Vagina (tissue), 2 donors: Measurements from ENCODE around the gene RAP1A. TPM values are rescaled to one million over a fixed set of nuclear protein-coding genes. Genes with fewer than 3 reads are reported as not detected.

Experiments used
- DNase-seq, 2 donors: peaks; one replicate each; pipeline ENCODE4 v3.0.0-alpha.2; 2017; ENCODE audit errors: extremely low spot score in 2 of 2
- H3K27ac ChIP-seq: fragments of 200-600 bp; sonication (generic); one replicate; pipeline ENCODE4 v1.5.1; 2019
- H3K27me3 ChIP-seq: fragments of 200-600 bp; sonication (generic); one replicate; pipeline ENCODE4 v1.5.1; 2019
- H3K36me3 ChIP-seq, 2 donors: fragments of 200-600 bp; sonication (generic); one replicate each; pipeline ENCODE4 v1.5.1; 2017 to 2019
- H3K4me1 ChIP-seq: fragments of 200-600 bp; sonication (generic); one replicate; pipeline ENCODE4 v1.5.1; 2019
- H3K4me3 ChIP-seq, 2 donors: fragments of 200-600 bp; sonication (generic); 1 replicate in 1 of 2; 2 replicates in 1 of 2; pipeline ENCODE4 v1.5.1; 2016 to 2019
- H3K9me3 ChIP-seq: fragments of 200-600 bp; sonication (generic); one replicate; pipeline ENCODE4 v1.5.1; 2019
- CTCF ChIP-seq, 3 experiments: fragments of 450-650 bp in 2 of 3; fragments of 200-600 bp in 1 of 3; sonication (generic) in 1 of 3; IDR thresholded peaks; one replicate each; pipeline ENCODE4 v1.5.1; 2017 to 2019; ENCODE audit warnings: antibody characterized with exemption in 3 of 3, mild to moderate bottlenecking in 2 of 3, moderate library complexity in 2 of 3
- POLR2A ChIP-seq, 2 donors: fragments of 450-650 bp; IDR thresholded peaks; one replicate each; pipeline ENCODE4 v1.6.1; 2017; ENCODE audit warnings: antibody characterized with exemption in 2 of 2, mild to moderate bottlenecking in 2 of 2, moderate library complexity in 2 of 2
- POLR2AphosphoS5 ChIP-seq, 2 donors: sonication (generic); formaldehyde crosslinking; IDR thresholded peaks; one replicate each; pipeline ENCODE4 v1.9.0; 2017; ENCODE audit warnings: antibody characterized with exemption in 2 of 2, mild to moderate bottlenecking in 2 of 2, low read depth in 1 of 2; ENCODE audit not compliant: insufficient read depth in 1 of 2
- intact Hi-C: fragments of 100-400 bp; cut with DNase I; formaldehyde crosslinking; loops from one replicate; pipeline ENCODE4 v1.15.1; 2023
- total RNA-seq: library from RNA; depleted of rRNA; stranded (reverse); fragments of >200 nt; gene quantifications from one replicate; pipeline ENCODE4 v1.2.3, GENCODE V29; 2016

Gene RAP1A
- total RNA-seq, 1 donor from 2014 or later = 52.5 TPM

DNA sequence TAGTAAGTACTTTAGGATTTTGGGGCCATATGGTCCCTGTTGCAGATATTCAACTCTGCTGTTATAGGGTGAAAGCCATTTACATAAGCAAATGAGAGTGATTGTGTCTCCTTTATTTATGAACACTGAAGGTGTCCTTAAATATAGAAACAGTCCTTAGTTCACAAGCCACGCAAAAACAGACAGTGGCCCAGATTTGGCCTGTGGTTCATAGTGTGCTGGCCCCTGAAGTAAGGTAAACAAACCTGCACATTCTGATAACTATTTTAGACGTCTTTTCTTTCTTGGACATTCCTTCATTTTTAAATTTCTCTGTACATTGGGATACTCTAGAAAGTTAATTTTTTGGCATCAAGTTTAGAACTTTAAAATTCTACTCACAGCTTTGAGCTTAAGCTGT is 23.5 kb downstream of the RAP1A start:
- DNase-seq = no peak
- intact Hi-C loops = no loop called here
- no peak for TF ChIP-seq POLR2A (IDR thresholded peaks at IDR 0.05)
- no peak for TF ChIP-seq CTCF (IDR thresholded peaks at IDR 0.05)
- TF ChIP-seq POLR2AphosphoS5 (IDR thresholded peaks at IDR 0.05; ENCODE audit: insufficient read depth in 1 of 2, low read depth in 1 of 2) = no peak
- peaks cover 40% of the 10 kb centered on the region for H3K4me1 ChIP-seq
- no peaks in the 10 kb centered on the region for H3K9me3 ChIP-seq
- H3K4me3 ChIP-seq = no peak overlapping the region
- H3K27ac ChIP-seq = no peak overlapping the region
- no peaks in the 10 kb centered on the region for H3K27me3 ChIP-seq
- no peaks in the 10 kb centered on the region for H3K36me3 ChIP-seq

- Histone ChIP-seq H3K36me3 (no peaks in the 10 kb centered on the region), H3K27ac (no peak overlapping the region), H3K4me3 (no peak overlapping the region), H3K27me3 (no peaks in the 10 kb centered on the region), H3K9me3 (no peaks in the 10 kb centered on the region), H3K4me1 (peaks cover 35% of the 10 kb centered on the region)
- no peak for DNase-seq
- TF ChIP-seq POLR2A (IDR thresholded peaks at IDR 0.05) = no peak
- no peak for TF ChIP-seq POLR2AphosphoS5 (IDR thresholded peaks at IDR 0.05; ENCODE audit: insufficient read depth in 1 of 2, low read depth in 1 of 2)
- no peak for TF ChIP-seq CTCF (IDR thresholded peaks at IDR 0.05)
- intact Hi-C loops = no loop called here
Observed at GRCh38 chr1:111643696-111644095, 24.1 kb downstream of the RAP1A start.

DNA sequence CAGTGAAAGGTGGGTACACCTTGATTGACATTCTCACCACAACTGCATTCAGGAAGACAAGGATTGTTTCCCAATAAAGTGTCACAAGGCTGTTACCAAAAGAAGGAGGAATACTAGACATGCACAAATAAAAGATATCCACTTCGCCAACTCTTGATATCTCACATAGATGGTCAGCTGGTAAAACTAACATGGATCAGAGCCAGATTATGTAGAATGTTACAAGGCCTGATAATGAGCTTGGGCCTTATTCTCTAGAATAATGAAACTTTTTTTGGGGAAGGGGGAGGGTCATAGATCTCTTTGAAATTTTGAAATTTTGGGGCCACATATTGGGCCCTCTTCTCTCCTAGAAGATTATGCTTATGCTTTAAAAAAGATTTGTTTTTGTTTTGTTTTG is 24.9 kb downstream of the RAP1A start:
- H3K27ac ChIP-seq = no peak overlapping the region
- no peak for DNase-seq
- H3K4me1 ChIP-seq = peaks cover 38% of the 10 kb centered on the region
- H3K4me3 ChIP-seq = no peak overlapping the region
- no peaks in the 10 kb centered on the region for H3K27me3 ChIP-seq
- intact Hi-C loops = no loop called here
- no peaks in the 10 kb centered on the region for H3K9me3 ChIP-seq
- H3K36me3 ChIP-seq = no peaks in the 10 kb centered on the region
- TF ChIP-seq POLR2A (IDR thresholded peaks at IDR 0.05) = no peak
- no peak for TF ChIP-seq CTCF (IDR thresholded peaks at IDR 0.05)
- TF ChIP-seq POLR2AphosphoS5 (IDR thresholded peaks at IDR 0.05; ENCODE audit: insufficient read depth in 1 of 2, low read depth in 1 of 2) = no peak

DNA sequence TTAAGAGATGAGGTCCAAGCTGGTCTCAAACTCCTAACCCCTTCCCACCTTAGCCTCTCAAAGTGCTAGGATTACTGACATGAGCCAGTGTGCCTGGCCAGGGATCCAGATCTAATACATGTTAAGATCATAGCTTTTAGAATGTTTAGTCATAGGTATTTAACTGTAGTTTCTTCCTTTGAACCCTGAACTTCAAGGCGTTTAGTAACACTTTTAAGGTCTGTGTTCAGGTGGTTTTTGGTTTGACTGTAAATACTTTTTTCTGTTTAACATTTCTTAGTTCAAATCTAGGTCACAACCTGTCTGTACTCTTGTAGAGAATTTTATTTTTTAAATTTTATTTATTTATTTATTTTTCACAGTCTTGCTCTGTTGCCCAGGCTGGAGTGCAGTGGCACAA is 28.1 kb downstream of the RAP1A start:
- Histone ChIP-seq H3K4me1 (peaks cover 38% of the 10 kb centered on the region), H3K27me3 (no peaks in the 10 kb centered on the region), H3K36me3 (no peaks in the 10 kb centered on the region), H3K27ac (no peak overlapping the region), H3K4me3 (no peak overlapping the region), H3K9me3 (no peaks in the 10 kb centered on the region)
- intact Hi-C loops = no loop called here
- TF ChIP-seq CTCF (IDR thresholded peaks at IDR 0.05) (no peak), POLR2A (IDR thresholded peaks at IDR 0.05) (no peak), POLR2AphosphoS5 (IDR thresholded peaks at IDR 0.05; ENCODE audit: insufficient read depth in 1 of 2, low read depth in 1 of 2) (no peak)
- DNase-seq = no peak

- no peaks in the 10 kb centered on the region for H3K36me3 ChIP-seq
- H3K27ac ChIP-seq = no peak overlapping the region
- no peak overlapping the region for H3K4me3 ChIP-seq
- H3K27me3 ChIP-seq = no peaks in the 10 kb centered on the region
- H3K4me1 ChIP-seq = peaks cover 43% of the 10 kb centered on the region
- no peaks in the 10 kb centered on the region for H3K9me3 ChIP-seq
- intact Hi-C loops = no loop called here
- DNase-seq = no peak
- no peak for TF ChIP-seq CTCF (IDR thresholded peaks at IDR 0.05)
- TF ChIP-seq POLR2AphosphoS5 (IDR thresholded peaks at IDR 0.05; ENCODE audit: insufficient read depth in 1 of 2, low read depth in 1 of 2) = no peak
- no peak for TF ChIP-seq POLR2A (IDR thresholded peaks at IDR 0.05)
Observed at GRCh38 chr1:111648806-111649205, 29.2 kb downstream of the RAP1A start.
